ENCODE data around the gene EGLN2. TPM values are rescaled to one million over a fixed set of nuclear protein-coding genes. Genes with fewer than 3 reads are reported as not detected.

The EGLN2 gene
- total RNA-seq, 1 donor from 2014 or later = 83.1 TPM

- TF ChIP-seq CTCF (IDR thresholded peaks at IDR 0.05) = no peak
- Mint-ChIP-seq H3K4me1 (ENCODE audit: low read depth) (peaks cover 35% of the 10 kb centered on the region), H3K27me3 (ENCODE audit: low read depth) (no peaks in the 10 kb centered on the region), H3K9me3 (ENCODE audit: low read depth) (peaks cover 5% of the 10 kb centered on the region), H3K4me3 (ENCODE audit: unreplicated experiment) (peak within 1 kb of the TSS; percentile 25), H3K36me3 (ENCODE audit: low read depth) (no peaks in the 10 kb centered on the region), H3K27ac (ENCODE audit: unreplicated experiment) (peak within 1 kb of the TSS; percentile 59)
- DNase-seq (ENCODE audit: low spot score) = no peak
These were observed 23.9 kb upstream of the EGLN2 start, which contains the start of gene MIA for GRCh38 chr19:40774916-40775631. MIA (plus strand) TSS chr19:40775521; CDS start chr19:40775543, 22 bp downstream.

- no peaks in the 10 kb centered on the region for H3K27me3 Mint-ChIP-seq (ENCODE audit: low read depth)
- H3K9me3 Mint-ChIP-seq (ENCODE audit: low read depth) = peaks cover 5% of the 10 kb centered on the region
- peaks cover 35% of the 10 kb centered on the region for H3K4me1 Mint-ChIP-seq (ENCODE audit: low read depth)
- peak overlapping the region; percentile 59 for H3K27ac Mint-ChIP-seq (ENCODE audit: unreplicated experiment)
- no peak for TF ChIP-seq CTCF (IDR thresholded peaks at IDR 0.05)
- DNase-seq (ENCODE audit: low spot score) = no peak
- no peaks in the 10 kb centered on the region for H3K36me3 Mint-ChIP-seq (ENCODE audit: low read depth)
- peak overlapping the region; percentile 25 for H3K4me3 Mint-ChIP-seq (ENCODE audit: unreplicated experiment)
These were observed 23.4 kb upstream of the EGLN2 start for GRCh38 chr19:40775632-40776022.

GRCh38 chr19:40776364-40776763, 22.6 kb upstream of the EGLN2 start:
- H3K4me1 Mint-ChIP-seq (ENCODE audit: low read depth) = peaks cover 35% of the 10 kb centered on the region
- DNase-seq (ENCODE audit: low spot score) = no peak
- H3K27ac Mint-ChIP-seq (ENCODE audit: unreplicated experiment) = peak overlapping the region; percentile 99
- peak overlapping the region; percentile 98 for H3K4me3 Mint-ChIP-seq (ENCODE audit: unreplicated experiment)
- TF ChIP-seq CTCF (IDR thresholded peaks at IDR 0.05) = no peak
- no peaks in the 10 kb centered on the region for H3K9me3 Mint-ChIP-seq (ENCODE audit: low read depth)
- no peaks in the 10 kb centered on the region for H3K36me3 Mint-ChIP-seq (ENCODE audit: low read depth)
- H3K27me3 Mint-ChIP-seq (ENCODE audit: low read depth) = no peaks in the 10 kb centered on the region

GRCh38 chr19:40776932-40777644, 21.9 kb upstream of the EGLN2 start:
- Mint-ChIP-seq H3K36me3 (ENCODE audit: low read depth) (no peaks in the 10 kb centered on the region), H3K4me3 (ENCODE audit: unreplicated experiment) (peak overlapping the region; percentile 98), H3K27me3 (ENCODE audit: low read depth) (no peaks in the 10 kb centered on the region), H3K4me1 (ENCODE audit: low read depth) (peaks cover 35% of the 10 kb centered on the region), H3K27ac (ENCODE audit: unreplicated experiment) (peak overlapping the region; percentile 99), H3K9me3 (ENCODE audit: low read depth) (no peaks in the 10 kb centered on the region)
- DNase-seq (ENCODE audit: low spot score) = no peak
- no peak for TF ChIP-seq CTCF (IDR thresholded peaks at IDR 0.05)

- no peak for DNase-seq (ENCODE audit: low spot score)
- H3K27me3 Mint-ChIP-seq (ENCODE audit: low read depth) = no peaks in the 10 kb centered on the region
- H3K4me1 Mint-ChIP-seq (ENCODE audit: low read depth) = peaks cover 35% of the 10 kb centered on the region
- H3K4me3 Mint-ChIP-seq (ENCODE audit: unreplicated experiment) = peak overlapping the region; percentile 98
- peak; percentile 21 for TF ChIP-seq CTCF (IDR thresholded peaks at IDR 0.05)
- H3K27ac Mint-ChIP-seq (ENCODE audit: unreplicated experiment) = peak overlapping the region; percentile 99
- H3K36me3 Mint-ChIP-seq (ENCODE audit: low read depth) = peaks cover 2% of the 10 kb centered on the region
- no peaks in the 10 kb centered on the region for H3K9me3 Mint-ChIP-seq (ENCODE audit: low read depth)
These were observed 21.4 kb upstream of the EGLN2 start for GRCh38 chr19:40777645-40777936.

Data from chondrocyte (in vitro differentiated cells).